KG1 (cell line): ENCODE measurements around the gene BMERB1.

ENCODE experiments used
- DNase-seq: peaks from one replicate; lab custom pipeline; 2025; lab: John Stamatoyannopoulos, UW

The BMERB1 gene

GRCh38 chr16:15616012-15616411 is 181.6 kb downstream of the BMERB1 start:
- no peak for DNase-seq

GRCh38 chr16:15616475-15617165 is 182.2 kb downstream of the BMERB1 start:
- no peak for DNase-seq

DNA sequence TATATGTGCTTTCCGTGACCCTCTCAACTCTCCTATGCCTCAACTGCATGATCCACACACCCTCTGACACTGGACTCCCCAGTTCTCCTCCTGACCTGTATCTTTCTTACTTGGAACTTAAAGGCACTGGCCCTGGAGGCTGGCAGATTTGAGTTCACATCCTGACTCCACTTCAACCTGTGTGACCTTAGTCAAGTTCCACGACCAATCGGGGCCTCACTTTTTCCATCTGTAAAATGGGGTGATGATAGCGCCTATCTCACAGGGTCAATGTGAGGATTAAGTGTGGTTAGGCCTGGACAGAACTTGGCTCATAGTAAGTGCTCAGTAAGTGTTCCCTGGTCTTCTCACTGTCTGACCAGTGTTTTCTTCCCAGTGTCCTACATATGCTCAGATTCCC is 183.5 kb downstream of the BMERB1 start:
- DNase-seq: no peak

GRCh38 chr16:15618392-15618791 is 184.0 kb downstream of the BMERB1 start:
- DNase-seq: no peak

- no peak for DNase-seq
Measured at GRCh38 chr16:15620611-15621195, 186.3 kb downstream of the BMERB1 start.

DNA sequence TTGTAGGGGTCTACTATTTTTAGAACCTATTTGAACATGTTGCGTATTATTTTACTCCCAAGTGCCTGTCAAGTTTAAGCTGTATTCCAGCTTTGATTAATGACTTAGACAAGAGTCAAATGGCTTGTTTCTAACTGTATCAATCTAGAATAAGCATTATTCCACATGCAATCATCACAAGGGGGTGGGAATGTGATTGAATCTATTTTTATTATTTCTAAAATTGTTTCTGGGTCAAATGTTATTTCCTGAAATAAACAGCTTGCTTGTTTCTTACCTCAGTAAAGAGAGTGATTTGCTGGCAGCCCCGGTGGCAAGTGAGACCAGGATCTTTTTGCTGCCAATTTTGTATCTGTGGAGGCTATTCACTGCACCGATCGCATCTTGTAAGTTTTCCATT is 187.1 kb downstream of the BMERB1 start:
- DNase-seq: no peak

DNA sequence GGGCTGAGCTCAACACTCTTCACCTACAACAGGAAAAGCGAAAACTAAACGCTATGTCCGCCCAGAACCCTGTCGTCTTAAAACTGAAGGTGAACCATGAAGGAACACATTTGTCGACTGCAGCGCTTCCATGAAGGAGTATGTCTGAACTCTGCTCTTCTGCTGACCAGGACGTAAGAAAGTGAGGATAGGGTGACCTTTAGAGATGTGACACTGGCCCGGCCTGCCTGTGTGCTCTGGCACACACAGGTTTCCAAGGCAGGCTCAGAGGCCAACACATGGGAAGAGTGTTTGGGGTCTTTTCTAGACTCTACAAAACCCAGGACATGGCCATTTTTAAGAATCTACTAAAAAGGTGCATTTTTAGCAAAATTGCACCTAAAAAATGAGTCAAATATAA is 187.5 kb downstream of the BMERB1 start:
- DNase-seq: no peak

- no peak for DNase-seq
Measured at GRCh38 chr16:15631730-15632409, 197.5 kb downstream of the BMERB1 start.

DNA sequence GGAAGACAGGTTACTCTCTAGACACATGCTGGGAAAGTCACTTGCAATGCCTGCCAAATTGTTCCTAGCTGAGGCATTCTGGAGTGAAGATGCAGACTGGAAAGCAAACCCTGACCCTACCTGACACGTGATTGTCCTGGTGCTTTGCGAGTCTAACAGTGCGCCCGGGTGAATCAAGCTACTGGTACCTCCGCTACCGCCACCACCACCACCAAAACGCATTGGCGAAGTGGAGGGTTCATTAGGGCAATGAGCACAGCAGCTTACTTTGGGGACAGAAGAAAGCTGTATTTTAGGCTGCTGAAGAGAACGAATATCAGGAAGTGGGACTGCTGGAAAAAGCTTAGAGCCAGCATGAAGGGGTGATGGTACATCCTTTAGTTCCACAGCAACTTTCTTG is 201.5 kb downstream of the BMERB1 start:
- DNase-seq: no peak

GRCh38 chr16:15636392-15636873 is 202.0 kb downstream of the BMERB1 start:
- no peak for DNase-seq
